ENCODE results near the gene APOH. TPM values are rescaled to one million over a fixed set of nuclear protein-coding genes. Genes with fewer than 3 reads are reported as not detected.

Gene APOH
- total and polyA plus RNA-seq, 3 experiments from 2014 or later = not detected

DNA sequence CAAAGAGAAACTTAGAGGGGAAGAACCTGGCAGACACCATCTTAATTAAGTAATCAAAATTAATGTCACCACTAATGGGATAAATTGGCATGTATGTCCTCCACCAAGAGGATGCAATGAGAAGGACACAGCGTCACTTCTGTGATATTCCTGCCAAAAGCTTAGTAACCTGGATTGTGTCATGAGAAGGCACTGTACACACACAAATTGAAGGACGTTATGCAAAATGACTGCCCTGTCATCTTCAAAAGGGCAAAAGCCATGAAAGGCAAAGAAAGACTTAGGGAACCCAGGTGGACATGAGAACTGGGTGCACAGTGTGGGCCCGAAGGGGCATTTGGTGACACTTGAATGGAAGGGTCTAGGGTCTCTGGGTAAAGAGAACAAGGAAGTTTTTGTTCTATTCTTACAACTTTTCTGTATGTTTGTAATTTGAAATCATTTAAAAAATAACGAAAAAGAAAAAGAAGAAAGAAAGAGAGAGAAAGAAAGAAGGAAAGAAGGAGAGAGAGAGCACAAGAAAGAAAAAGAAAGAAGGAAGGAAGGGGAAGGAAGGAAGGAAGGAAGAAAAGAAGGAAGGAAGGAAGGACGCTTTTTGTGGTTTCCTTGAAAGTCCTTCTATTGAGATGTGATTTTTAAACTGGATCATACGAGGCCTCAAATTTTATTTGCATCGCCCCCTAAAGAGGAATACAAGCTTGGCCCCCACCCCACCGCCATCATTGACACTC, 4.0 kb upstream of the APOH start:
- DNase-seq = no peak
- Mint-ChIP-seq H3K9me3 (no peaks in the 10 kb centered on the region), H3K4me1 (peaks cover 3 to 7% (median 6%) of the 10 kb centered on the region in 3 donors), H3K27me3 (peaks cover 0 to 5% of the 10 kb centered on the region in 2 donors), H3K36me3 (no peaks in the 10 kb centered on the region), H3K27ac (peak overlapping the region in 2 of 8 donors; percentile 3 to 68), H3K4me3 (no peak overlapping the region)
- Histone ChIP-seq H3K27me3 (ENCODE audit: insufficient read depth, low read length, poor library complexity, severe bottlenecking) (no peaks in the 10 kb centered on the region), H3K9me3 (ENCODE audit: low read length) (no peaks in the 10 kb centered on the region), H3K36me3 (ENCODE audit: insufficient read depth, low read length) (no peaks in the 10 kb centered on the region), H3K4me3 (ENCODE audit: low read length) (no peak overlapping the region), H3K4me1 (ENCODE audit: insufficient read depth, low read length) (no peaks in the 10 kb centered on the region), H3K27ac (ENCODE audit: low read depth, low read length) (no peak overlapping the region)
- POLR2A ChIA-PET = interaction anchor here (0.6 kb wide), 1 partner anchor 13 kb away, joined by 3 read pairs; no protein-coding TSS in a partner anchor
- CTCF ChIA-PET = no interaction called here

DNA sequence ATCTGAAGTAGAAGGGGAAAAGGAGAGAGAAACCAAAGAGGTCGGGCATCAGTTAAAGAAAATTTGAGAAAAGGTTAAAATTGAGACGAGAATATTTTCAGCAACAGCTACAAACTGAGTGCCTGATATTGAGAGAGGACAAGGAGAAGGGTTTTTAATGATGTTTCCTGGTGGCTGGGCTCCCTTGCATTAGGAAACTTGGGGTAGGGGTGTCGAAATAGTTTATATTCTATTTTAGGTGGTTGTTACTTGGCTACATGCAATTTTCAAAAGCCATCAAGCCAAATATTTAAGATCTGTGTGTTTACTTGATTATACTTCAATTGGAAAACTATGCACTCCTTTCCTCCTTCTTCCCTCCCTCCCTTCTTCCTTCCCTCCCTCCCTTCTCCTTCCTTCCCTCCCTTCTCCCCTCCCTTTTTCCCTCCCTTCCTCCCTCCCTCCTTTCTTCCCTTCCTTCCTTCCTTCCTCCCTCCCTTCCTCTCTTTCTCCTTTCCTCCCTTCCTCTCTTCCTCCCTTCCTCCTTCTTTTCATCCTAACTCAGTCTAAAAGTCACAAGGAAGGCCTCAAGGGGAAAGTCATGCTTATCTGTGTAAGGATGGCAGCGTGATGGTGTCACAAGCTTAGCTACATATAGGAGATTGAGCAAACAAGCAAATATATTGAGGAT, 1.8 kb upstream of the APOH start:
- H3K4me3 Mint-ChIP-seq = no peak overlapping the region
- Histone ChIP-seq H3K4me1 (ENCODE audit: insufficient read depth, low read length) (no peaks in the 10 kb centered on the region), H3K27ac (ENCODE audit: low read depth, low read length) (no peak overlapping the region), H3K27me3 (ENCODE audit: insufficient read depth, low read length, poor library complexity, severe bottlenecking) (no peaks in the 10 kb centered on the region), H3K9me3 (ENCODE audit: low read length) (no peaks in the 10 kb centered on the region), H3K4me3 (ENCODE audit: low read length) (no peak overlapping the region), H3K36me3 (ENCODE audit: insufficient read depth, low read length) (no peaks in the 10 kb centered on the region)
- H3K36me3 Mint-ChIP-seq = no peaks in the 10 kb centered on the region
- H3K27ac Mint-ChIP-seq = no peak overlapping the region
- H3K4me1 Mint-ChIP-seq = peaks cover 3 to 7% (median 6%) of the 10 kb centered on the region in 3 donors
- no peaks in the 10 kb centered on the region for H3K27me3 Mint-ChIP-seq
- ChIA-PET POLR2A (no interaction called here), CTCF (no interaction called here)
- no peaks in the 10 kb centered on the region for H3K9me3 Mint-ChIP-seq
- no peak for DNase-seq

DNA sequence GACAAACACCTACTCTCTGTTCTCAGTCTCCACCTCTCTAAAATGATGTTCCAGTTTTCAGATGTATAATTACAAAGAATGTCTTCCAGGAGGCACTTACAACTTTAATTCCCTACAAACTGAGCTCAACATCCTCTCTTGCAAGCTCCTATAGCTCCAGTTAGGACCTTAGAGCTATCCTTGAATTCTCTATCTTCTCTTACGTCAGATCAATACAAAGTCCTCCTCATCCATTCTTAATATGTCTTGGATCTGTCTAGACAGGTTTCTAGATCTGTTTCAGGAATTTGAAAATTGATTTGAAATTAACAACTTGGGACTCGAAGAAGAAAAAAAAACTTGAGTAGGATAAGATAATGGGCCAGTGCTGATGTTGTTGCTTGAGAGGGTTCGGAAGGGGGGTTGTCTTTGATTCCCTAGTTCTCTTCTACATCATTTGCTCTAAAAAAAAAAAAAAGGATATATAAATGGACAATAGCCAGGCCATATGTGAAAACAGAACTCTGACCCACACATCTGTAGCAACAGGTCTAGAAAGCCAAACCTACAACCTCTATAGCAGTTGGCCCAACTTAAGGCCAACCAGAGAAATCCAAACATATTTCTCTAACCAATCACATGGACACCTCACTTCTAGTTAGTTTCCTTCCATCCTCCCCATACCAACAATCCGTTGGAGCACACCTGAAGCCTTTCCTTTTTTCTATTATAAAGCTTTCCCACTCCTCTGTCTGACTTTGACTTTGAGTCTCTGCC, 746 bp upstream of the APOH start:
- POLR2A ChIA-PET = no interaction called here
- H3K27ac Mint-ChIP-seq = no peak overlapping the region

DNA sequence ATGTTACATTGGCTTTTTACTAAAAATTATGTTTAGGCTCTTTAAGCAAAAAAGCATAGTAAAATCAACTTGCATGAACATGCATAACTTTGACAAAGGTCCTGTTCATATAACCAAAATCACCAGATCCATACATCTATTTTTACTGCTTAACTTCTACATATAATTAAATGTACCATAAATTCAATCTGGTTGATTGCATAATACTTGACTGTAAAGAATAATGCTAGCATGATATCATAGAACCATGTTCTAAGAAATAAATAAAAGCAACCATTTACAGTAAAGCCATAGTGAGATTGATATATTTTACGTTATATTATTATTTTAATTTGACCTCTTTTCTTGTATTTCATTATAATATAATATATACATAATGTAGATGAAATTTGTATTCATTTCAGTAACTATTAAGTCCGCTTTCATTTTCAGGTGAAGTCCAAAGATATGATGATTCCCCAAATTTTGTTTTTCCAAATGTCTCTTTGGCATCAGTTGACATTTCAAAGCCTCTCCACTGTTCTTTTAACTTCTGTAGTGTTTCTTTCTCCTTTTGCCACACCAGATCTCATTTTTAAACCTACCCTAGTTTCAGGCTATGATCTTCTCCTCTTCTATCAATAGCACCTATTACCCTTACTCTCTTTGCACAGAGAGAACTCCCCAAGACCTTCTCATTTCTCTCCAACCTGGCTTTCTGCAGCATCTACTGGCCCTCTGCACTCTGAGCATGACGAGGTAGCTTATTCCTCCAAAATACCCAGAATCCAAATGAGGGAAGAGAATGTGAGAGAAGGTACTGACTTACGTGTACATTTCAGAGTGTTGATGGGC, 1.8 kb downstream of the APOH start:
- no peak for DNase-seq
- no peak overlapping the region for H3K27ac ChIP-seq (ENCODE audit: low read depth, low read length)
- Mint-ChIP-seq H3K27me3 (peaks cover 5 to 19% of the 10 kb centered on the region in 2 donors), H3K4me3 (no peak overlapping the region), H3K9me3 (no peaks in the 10 kb centered on the region), H3K4me1 (no peaks in the 10 kb centered on the region), H3K27ac (no peak overlapping the region), H3K36me3 (no peaks in the 10 kb centered on the region)
- H3K27me3 ChIP-seq (ENCODE audit: insufficient read depth, low read length, poor library complexity, severe bottlenecking) = no peaks in the 10 kb centered on the region
- ChIA-PET POLR2A (no interaction called here), CTCF (no interaction called here)
- H3K4me1 ChIP-seq (ENCODE audit: insufficient read depth, low read length) = no peaks in the 10 kb centered on the region
- H3K4me3 ChIP-seq (ENCODE audit: low read length) = no peak overlapping the region
- H3K36me3 ChIP-seq (ENCODE audit: insufficient read depth, low read length) = no peaks in the 10 kb centered on the region
- H3K9me3 ChIP-seq (ENCODE audit: low read length) = no peaks in the 10 kb centered on the region

More for the DNA sequence above, 746 bp upstream of the APOH start:
- DNase-seq = no peak
- Histone ChIP-seq H3K4me3 (ENCODE audit: low read length) (no peak overlapping the region), H3K27me3 (ENCODE audit: insufficient read depth, low read length, poor library complexity, severe bottlenecking) (no peaks in the 10 kb centered on the region), H3K4me1 (ENCODE audit: insufficient read depth, low read length) (no peaks in the 10 kb centered on the region), H3K27ac (ENCODE audit: low read depth, low read length) (no peak overlapping the region), H3K36me3 (ENCODE audit: insufficient read depth, low read length) (no peaks in the 10 kb centered on the region), H3K9me3 (ENCODE audit: low read length) (no peaks in the 10 kb centered on the region)
- no peak overlapping the region for H3K4me3 Mint-ChIP-seq
- no peaks in the 10 kb centered on the region for H3K36me3 Mint-ChIP-seq
- H3K9me3 Mint-ChIP-seq = no peaks in the 10 kb centered on the region
- CTCF ChIA-PET = no interaction called here
- H3K27me3 Mint-ChIP-seq = peaks cover 0 to 4% of the 10 kb centered on the region in 2 donors
- H3K4me1 Mint-ChIP-seq = peaks cover 3 to 7% (median 6%) of the 10 kb centered on the region in 3 donors

DNA sequence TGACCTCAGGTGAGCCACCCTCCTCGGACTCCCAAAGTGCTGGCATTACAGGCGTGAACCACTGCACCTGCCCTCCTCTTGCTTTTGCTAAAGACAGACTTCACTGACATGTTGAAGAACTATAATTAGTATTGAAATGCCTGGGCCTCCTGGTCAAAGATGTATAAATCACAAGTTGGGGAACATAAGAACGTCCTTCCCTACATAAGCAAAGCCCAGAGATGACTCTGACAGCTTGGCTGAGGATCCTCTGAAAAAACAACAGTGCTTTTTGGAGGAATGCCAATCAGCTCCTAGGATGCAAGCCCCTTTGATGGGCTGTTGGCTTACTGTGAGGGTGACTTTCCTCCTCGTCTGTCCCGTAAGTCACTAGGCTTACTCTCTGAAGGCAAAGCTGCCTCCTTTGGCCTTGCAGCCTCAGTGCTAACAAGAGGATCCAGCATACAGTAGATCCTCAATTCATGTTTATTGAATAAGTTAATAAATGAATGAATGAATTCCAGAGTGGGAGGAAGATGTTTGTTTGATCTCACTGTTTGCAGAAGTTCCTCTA, 6.3 kb downstream of the APOH start:
- H3K4me1 Mint-ChIP-seq = no peaks in the 10 kb centered on the region

DNA sequence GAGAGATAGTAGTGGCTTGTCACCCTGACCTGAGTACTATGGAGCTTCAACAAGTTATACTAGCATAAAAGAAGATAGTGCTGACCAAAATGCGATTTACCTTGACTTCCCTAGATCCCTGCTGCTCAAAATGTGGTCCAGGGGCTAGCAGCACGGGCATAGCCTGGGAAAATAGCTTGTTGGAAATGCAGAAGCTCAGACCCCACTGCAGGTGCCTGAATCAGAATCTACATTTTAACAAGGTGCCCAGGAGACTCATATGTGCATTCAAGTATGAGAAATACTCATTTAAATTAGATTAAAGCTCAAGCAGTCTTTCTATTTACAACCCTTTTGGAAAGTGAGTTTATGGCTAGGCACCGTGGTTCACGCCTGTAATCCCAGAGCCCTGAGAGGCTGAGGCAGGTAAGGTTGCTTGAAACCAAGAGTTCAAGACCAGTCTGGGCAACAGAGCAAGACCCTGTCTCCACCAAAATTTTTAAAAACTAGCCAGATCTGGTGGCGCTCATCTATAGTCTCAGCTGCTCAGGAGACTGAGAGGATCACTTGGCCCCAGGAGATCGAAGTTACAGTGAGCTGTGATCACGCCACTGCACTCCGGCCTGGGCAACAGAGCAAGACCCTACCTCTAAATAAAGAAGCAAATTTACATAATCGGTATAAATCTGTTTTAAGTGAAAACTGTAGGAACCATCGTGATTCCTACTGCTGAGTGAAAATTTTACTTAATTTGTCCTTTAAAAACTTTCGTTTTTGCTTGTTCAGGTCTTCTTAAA, 7.3 kb downstream of the APOH start:
- Mint-ChIP-seq H3K4me1 (no peaks in the 10 kb centered on the region), H3K27ac (no peak overlapping the region), H3K27me3 (peaks cover 10 to 36% of the 10 kb centered on the region in 2 donors), H3K9me3 (no peaks in the 10 kb centered on the region), H3K4me3 (no peak overlapping the region), H3K36me3 (no peaks in the 10 kb centered on the region)
- no peaks in the 10 kb centered on the region for H3K4me1 ChIP-seq (ENCODE audit: insufficient read depth, low read length)
- no peaks in the 10 kb centered on the region for H3K36me3 ChIP-seq (ENCODE audit: insufficient read depth, low read length)
- no peak overlapping the region for H3K4me3 ChIP-seq (ENCODE audit: low read length)
- no peaks in the 10 kb centered on the region for H3K9me3 ChIP-seq (ENCODE audit: low read length)
- POLR2A ChIA-PET = interaction anchor here (0.5 kb wide), 1 partner anchor 639 kb away, joined by 3 read pairs; no protein-coding TSS in a partner anchor
- H3K27ac ChIP-seq (ENCODE audit: low read depth, low read length) = no peak overlapping the region
- H3K27me3 ChIP-seq (ENCODE audit: insufficient read depth, low read length, poor library complexity, severe bottlenecking) = no peaks in the 10 kb centered on the region
- no peak for DNase-seq
- CTCF ChIA-PET = no interaction called here

More for the DNA sequence above, 6.3 kb downstream of the APOH start:
- no peaks in the 10 kb centered on the region for H3K36me3 ChIP-seq (ENCODE audit: insufficient read depth, low read length)
- ChIA-PET POLR2A (no interaction called here), CTCF (no interaction called here)
- DNase-seq = no peak
- Mint-ChIP-seq H3K27me3 (peaks cover 10 to 36% of the 10 kb centered on the region in 2 donors), H3K36me3 (no peaks in the 10 kb centered on the region), H3K4me3 (no peak overlapping the region), H3K9me3 (no peaks in the 10 kb centered on the region), H3K27ac (no peak overlapping the region)
- H3K9me3 ChIP-seq (ENCODE audit: low read length) = no peaks in the 10 kb centered on the region
- H3K27ac ChIP-seq (ENCODE audit: low read depth, low read length) = no peak overlapping the region
- no peaks in the 10 kb centered on the region for H3K4me1 ChIP-seq (ENCODE audit: insufficient read depth, low read length)
- no peaks in the 10 kb centered on the region for H3K27me3 ChIP-seq (ENCODE audit: insufficient read depth, low read length, poor library complexity, severe bottlenecking)
- H3K4me3 ChIP-seq (ENCODE audit: low read length) = no peak overlapping the region

DNA sequence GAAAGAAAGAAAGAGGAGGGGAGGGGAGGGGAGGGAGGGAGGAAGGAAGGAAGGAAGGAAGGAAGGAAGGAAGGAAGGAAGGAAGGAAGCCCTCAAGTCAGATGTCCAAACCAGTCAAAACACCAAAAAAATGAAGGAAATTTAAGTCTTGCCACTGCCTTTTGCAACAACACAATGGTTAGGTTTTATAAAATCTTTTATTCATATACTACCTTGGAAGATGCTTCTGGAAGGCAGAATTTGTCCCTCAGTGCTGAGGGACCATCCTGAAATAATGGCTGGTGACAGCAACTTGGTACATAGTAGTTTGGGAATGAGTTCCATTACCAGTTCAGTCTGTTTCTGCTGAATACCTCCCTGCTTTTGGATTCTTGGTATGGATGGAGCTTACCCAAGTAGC, 7.9 kb downstream of the APOH start:
- DNase-seq = no peak
- H3K27me3 ChIP-seq (ENCODE audit: insufficient read depth, low read length, poor library complexity, severe bottlenecking) = no peaks in the 10 kb centered on the region
- H3K9me3 Mint-ChIP-seq = no peaks in the 10 kb centered on the region
- no peaks in the 10 kb centered on the region for H3K9me3 ChIP-seq (ENCODE audit: low read length)
- H3K27ac Mint-ChIP-seq = no peak overlapping the region
- H3K36me3 Mint-ChIP-seq = no peaks in the 10 kb centered on the region
- ChIA-PET CTCF (no interaction called here), POLR2A (interaction anchor here (0.5 kb wide), 1 partner anchor 640 kb away, joined by 3 read pairs; no protein-coding TSS in a partner anchor)
- peaks cover 10 to 38% of the 10 kb centered on the region in 2 donors for H3K27me3 Mint-ChIP-seq
- no peak overlapping the region for H3K27ac ChIP-seq (ENCODE audit: low read depth, low read length)
- no peaks in the 10 kb centered on the region for H3K4me1 ChIP-seq (ENCODE audit: insufficient read depth, low read length)
- H3K36me3 ChIP-seq (ENCODE audit: insufficient read depth, low read length) = no peaks in the 10 kb centered on the region
- no peak overlapping the region for H3K4me3 Mint-ChIP-seq
- no peak overlapping the region for H3K4me3 ChIP-seq (ENCODE audit: low read length)
- H3K4me1 Mint-ChIP-seq = no peaks in the 10 kb centered on the region
